GM12892 (cell line): Measurements from ENCODE around the gene DLGAP1.

ENCODE experiments used
- POLR2A ChIP-seq: IDR thresholded peaks from 2 replicates; pipeline ENCODE4 v1.6.1; 2011; ENCODE audit warnings: low read depth, low read length, control low read depth
- POLR2AphosphoS5 ChIP-seq: IDR thresholded peaks from 2 replicates; pipeline ENCODE4 v1.6.1; 2011; ENCODE audit warnings: low read depth, low read length, control low read depth
- TAF1 ChIP-seq: IDR thresholded peaks from 2 replicates; pipeline ENCODE4 v1.6.1; 2011; ENCODE audit warnings: low read depth, mild to moderate bottlenecking, control low read depth, low read length, borderline replicate concordance

DNA sequence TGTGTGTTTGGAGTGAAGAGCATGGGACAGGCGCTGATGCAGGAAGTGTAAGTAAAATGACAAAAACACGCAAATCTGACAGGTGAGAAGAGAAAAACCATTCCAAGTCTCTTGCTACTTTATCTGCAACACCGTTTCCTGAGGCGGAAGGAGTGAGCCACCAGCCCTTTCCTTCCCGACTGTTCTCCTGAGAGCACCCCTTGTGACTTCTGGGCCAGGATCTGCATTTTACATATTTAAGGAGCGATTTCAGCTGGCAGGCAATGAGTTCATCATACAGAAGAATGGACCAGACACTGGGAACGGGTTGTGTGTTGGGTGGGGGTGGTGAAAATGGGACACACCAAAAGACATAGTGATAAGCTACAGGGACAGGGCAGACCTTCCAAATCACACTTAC, 727.8 kb downstream of the DLGAP1 start:
- TF ChIP-seq POLR2AphosphoS5 (no peak), POLR2A (no peak), TAF1 (no peak)
